ENCODE results near the gene IFFO2.

Gene IFFO2

DNA sequence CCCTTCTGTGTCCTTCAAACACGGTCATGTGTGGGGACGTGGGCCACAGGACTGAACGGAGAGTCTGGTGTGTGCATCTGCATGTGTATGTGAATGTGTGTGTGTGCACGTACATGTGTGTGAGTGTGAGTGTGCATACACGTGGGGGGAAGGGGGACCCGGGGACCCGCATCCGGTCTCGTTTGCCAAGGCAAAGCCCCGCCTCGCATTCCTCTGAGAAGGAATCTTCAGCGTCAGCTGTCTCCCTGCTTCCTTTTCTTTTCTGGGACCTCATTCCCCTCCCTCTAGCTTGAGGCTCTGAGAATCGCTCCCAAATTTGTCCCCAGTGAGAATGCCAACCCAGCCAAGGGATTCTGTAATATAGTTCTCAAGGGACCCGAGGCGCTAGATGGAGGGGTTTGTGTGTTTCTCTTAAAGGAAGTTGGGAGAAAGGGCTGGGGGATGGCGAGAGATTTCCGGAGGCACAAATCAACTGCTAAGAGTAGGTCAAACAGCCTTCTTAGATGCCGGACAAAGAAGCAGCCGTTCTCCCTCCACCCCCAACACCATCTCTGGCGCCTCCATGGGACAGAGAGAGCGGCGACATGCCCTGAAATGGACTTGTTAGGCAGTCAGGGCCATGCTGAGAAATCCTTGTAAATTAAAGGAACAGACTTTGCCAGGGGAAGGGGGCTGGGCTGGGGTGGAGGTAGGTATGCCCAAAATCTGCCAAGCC is 6.6 kb downstream of the IFFO2 start:
- no peak for DNase-seq

DNA sequence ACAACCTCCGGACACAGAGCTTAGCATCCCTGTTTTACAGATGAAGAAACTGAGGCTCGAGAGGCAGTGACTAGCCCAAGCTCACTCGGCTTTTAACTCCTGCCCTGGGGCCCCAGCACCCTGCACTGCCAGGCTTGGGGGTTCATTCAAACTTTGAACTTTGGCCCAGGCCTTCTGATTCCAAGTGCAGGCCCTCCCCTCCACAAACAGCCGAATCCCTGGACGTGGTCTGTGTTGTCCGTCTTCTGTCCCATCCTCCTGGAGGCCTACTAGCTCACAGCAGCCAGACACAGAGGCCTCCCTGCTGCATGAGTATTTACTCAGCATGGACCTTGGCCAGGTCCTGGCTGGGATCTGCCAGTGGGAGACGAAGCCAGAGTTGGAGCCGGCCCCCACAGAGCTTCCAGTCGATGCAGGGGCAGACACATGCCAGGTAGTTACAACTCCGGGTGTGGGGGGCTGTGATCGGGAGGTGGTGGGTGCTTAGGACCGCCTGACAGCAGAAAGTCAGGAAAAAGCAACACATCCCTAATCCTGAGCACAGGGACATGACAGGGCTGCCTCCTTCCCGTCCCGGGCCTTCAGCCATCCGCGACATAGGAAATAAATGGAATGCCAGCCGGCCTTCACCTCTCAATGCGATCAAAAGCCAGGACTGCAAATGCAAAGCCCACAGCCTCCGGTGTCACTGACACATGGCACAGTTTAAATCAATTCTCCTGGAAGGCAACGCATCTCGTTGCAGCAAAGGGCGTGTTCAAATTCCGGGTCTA is 7.4 kb downstream of the IFFO2 start:
- DNase-seq = no peak

DNA sequence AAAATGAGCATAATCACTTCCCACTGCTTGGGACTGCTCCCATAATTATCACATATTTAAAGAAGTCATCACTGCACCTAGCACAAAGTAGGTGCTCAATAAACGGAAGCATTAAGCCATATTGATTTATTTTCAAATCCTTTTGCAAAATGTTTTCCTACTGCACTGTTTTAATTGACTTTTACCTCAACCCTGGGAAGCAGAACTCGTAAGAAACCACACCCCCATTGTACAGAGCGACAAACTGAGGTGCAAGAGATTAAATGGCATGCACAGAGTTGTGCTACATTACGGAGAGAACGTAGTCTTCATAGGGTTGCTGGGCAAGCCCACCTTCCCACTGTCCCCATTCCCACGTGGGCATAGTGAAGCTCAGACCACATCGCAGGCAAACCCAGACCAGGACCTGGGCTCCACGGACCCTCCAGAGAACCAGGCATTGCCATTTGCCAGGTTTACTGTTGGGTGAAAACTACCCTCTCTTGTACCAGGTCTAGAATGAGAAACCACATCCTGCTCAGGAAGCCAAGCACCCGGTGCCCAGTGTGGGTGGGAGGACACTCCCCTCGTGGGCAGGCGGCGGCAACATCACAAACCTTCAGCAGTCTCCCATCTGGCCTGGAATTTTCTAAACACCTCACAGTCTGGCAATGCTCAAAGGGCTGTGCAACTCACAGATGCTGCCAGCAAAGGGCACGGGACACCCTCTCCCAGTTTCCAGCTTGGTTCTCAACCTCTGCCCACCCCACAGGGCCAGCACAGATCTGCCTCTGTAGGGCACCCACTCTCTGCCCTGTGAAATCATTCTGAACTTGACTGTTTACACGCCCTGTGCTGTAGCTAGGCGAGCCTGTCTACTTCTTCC is 8.2 kb downstream of the IFFO2 start:
- no peak for DNase-seq

DNA sequence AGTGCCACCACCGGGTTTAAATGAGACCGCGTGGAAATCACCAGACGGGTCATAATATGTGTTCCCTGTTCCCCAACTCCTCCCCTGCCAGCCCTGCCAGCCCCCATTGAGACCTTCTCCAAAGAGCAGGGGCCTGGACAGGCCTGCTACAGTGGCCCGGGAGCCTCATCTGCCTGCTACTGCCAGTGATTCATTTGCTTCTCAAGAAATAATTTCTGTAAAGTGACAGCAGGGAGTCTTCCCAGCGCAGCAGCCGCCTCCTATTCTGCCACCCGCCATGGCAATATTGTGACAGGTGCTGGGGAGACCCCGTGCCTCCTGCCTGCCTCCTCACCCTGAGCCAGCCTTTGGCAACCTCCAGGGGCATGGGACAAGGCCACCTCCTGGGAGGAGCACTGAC is 8.9 kb downstream of the IFFO2 start:
- no peak for DNase-seq

DNA sequence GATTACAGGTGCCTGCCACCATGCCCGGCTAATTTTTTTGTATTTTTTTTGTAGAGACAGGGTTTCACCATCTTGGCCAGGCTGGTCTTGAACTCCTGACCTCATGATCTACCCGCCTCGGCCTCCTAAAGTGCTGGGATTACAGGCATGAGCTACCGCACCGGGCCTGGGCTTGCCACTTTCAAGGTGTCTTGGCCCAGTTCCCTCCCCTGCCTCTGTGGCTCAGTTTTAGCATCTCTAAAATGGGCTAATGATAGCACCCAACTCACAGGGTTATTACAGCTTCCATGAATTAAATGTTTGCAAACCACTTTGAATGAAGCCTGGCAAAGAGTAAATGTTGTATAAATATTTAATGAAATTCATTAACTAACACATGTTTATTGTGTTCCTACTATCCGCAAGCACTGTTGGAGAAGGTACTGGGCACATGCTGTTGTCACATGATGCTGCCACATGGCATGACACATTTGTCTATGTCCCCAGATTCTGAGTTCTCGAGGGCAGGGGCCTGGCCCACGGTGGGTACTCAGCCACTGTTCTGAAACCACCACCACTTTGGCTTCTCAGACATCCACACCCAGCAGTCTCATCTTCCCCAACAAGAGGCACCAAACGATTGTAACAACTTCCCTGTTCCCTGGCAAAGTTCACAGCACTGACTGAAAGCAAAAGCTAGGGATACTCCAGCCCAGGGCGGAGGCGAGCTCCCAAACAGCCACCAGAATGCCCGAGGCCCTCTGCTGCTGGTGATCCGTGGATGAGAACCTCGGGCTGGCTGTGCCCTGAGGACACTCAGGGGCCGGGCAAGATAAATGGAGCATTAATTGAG is 9.7 kb downstream of the IFFO2 start:
- no peak for DNase-seq

DNA sequence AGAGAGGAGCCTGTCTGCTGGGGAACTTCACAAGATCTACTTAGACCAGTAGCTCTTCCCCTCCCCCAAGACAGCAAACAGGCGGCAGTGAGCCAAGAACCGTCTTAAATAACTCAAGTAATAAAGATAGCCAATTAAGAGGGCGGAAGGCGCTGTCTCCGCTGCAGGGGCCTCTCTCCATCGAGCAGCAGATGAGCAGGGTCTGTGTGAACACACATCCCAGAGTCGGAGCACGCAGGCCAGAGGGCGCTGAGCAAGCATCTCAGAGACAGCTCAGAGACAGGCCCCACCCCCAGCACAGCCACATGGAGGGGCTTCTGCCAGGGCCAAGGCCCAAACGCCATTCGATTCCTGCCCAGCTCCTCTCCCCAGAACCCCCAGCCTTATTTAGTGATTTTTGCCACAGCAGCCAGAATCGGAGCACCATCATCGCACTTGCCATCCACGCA is 11.1 kb downstream of the IFFO2 start:
- no peak for DNase-seq

DNA sequence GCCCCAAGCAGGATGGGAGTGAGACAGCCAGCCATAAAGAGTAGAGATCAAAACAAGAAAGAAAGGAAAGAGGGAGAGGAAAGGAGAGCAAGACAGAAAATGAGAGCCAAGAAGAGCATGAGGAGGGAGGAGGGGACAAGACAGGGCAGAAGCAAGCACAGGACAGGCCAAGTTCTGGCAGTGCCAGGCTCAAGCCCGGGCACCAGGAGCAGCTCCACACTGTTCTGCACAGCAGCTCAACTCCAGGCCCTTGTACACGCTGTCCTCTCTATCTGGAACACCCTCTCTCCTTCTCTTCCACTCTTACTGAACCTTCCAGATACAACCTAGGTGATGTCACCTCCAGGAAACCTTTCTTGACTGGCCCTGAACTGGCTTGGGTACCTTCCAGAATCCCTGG is 11.7 kb downstream of the IFFO2 start:
- no peak for DNase-seq

DNA sequence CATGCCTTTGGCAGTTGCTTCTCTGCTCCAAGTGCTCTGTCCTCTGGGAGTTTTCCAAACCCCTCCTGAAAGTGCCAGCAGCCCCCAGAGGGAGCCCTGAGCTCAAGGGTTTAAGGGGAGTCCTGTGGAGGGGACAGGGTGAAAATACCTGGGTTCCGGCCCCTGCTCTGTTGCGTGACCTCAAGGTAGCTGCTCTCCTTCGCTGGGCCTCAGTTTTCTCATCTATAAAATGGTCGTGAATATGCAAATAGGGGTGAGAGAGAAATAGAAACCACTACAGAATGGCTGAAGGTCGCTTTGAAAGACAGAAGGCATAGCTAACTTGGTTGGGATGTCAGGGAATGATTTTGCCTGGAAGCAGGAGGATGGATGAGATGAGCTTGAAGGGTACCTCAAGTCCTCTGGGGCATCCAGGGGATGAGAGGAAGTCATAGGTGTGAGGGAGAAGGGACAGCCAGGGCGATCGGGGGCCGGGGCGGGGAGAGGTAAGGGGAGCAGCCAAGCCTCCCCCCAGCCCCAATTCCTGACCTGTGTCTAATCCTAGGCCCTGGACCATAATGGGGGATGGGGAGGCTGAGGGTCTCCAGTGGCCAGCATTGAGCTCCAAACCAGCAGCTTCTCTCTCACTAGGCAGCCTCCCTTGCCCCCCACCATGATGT is 12.4 kb downstream of the IFFO2 start:
- DNase-seq = no peak

DNA sequence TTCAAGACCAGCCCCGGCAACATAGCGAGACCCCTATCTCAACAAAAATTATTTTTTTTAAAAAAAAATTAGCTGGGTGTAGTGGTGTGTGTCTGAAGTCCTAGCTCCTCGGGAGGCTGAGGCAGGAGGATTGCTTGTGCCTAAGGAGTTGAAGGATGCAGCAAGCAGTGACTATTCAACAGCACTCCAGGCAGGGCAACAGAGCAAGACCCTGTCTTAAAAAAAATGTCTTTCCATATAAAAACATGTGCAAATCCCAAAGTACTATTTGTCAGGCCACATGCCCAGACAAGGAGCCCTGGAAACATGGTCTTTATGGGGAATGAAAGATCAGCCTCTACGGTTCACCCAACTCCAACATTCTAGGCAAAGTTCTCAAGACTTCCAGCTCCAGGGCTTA is 13.3 kb downstream of the IFFO2 start:
- DNase-seq = no peak

DNA sequence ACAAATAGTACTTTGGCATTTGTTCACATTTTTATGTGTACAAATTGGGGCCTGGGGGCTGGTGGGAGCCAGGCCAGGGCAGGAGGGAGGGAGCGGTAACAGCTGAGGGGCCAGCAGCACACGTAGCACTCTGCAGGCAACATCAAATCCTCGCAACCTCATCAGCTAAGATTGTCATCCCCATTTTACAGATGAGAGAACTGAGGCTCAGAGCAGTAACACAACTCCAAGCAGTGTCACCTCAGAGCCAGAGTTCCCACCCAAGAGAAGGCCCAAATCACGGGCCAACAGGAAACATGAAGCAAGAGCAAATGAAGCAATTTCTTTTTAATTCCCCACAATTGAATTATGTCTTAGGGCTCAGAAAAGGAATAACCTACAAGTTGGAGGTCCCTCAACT is 14.1 kb downstream of the IFFO2 start:
- DNase-seq = no peak

DNA sequence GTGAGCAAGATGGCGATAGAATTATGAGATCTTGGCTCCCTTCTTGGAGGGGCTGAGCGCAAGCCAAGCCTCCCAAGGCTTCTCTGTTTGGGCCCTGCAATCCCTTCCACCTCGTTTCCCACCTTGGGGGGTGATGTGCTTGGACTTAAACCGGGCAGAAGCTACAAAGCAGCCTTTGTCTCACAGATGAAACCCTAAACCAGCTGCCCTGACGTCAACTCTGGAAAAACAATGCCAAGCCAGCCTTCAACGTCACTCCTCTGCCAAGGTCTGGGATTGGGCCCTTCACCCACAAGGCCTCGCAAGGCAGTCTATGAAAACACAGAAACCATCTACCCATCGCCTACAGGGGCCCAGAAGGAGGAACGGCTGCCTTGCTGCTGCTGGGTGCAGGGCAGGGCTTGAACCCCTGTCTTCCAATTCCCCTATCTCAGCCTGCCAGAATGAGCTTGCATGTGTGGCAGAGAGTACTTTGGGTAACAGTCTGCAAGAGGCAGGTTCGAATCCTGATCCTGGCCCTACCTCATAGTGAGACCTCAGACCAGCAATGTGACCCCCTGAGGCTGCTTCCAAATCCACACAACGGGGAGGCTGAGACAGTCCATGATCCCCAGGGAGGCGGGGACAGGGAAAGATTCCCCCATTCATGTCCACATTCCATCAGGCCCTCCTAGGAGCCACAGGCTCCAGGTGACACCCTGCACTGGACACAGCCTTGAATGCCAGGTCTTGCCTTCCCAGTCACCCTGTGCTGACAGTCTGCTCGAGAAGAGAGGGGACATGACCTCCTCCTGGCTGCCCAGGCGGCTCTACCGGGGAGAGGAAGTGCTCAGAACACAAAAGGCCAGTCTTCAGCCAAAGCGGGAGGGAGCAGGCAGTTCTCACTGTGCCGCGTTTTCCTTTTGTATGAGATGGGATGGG is 15.0 kb downstream of the IFFO2 start:
- DNase-seq = no peak

DNA sequence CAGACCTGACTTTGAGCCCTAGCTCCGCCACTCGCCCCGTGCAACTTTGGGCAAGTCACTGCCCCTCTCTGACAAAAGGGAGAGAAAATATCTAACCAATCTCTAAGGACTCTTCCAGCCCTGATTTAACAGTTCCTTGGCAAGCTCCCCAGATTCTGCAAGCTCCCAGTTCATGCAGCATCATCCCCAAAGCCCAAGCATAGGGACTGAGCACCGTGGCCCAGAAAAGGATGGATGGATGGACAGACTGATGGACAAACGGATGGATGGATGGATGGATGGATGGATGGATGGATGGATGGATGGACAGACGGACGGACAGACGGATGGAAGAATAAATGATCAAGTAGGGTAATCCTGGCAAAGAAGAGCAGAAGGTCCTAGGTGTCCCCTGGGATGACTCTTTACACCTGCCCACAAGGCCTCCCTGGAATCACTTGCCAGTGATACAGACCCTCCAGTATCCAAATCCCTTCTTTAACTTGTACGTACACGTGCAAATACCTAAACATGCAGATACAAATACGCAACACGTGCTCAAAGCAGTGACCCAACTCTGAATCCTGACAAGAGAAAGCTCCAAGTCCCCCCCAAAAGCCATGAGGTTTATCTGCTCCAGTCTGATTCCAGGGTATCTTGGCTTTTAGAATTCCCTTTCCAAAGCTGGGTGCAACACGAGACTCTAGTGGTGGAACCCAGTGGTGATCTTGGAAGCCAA is 16.0 kb downstream of the IFFO2 start:
- DNase-seq = no peak

DNA sequence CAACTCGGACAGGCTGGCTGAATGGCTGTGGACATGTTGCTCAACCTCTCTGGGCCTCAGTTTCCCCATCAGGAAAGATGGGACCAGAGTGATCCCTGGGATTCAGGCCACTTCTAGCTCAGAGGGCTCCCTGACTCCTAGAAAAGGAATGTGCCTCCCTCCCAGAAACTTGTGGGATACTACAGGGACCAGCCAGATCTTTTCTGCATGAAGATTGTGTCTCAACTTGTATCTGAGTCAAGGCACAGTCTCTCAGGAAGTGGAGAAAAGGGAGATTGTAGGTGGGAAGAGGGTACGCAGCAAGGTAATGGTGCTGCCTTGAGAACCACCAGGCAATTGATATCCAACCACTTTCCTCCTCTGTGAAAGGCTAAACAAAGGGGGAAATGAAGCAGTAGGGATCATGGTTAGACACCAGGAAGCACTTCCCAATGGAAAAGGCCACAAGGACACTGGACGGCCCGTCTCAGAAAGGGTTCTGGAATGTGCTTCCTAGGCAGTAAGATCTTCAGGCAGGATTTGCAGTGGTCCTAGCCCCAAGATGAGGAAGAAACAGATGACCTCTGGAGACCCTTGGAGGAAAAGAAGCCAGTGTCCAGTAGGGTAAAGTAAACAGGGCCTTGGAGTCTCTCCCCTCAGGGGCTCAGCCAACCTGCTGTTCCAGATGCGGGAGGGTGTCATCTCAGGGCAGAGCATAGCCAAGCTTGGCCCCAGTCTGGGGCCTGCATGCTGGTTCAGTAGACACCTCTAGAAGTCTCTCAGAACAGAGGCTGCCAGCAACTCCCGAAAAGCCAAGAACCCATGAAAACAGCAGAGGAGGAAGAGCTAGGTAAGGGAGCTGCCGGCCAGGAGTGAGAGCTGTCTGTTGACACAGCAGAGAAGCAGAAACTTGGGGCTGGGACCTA is 16.8 kb downstream of the IFFO2 start:
- DNase-seq = no peak

DNA sequence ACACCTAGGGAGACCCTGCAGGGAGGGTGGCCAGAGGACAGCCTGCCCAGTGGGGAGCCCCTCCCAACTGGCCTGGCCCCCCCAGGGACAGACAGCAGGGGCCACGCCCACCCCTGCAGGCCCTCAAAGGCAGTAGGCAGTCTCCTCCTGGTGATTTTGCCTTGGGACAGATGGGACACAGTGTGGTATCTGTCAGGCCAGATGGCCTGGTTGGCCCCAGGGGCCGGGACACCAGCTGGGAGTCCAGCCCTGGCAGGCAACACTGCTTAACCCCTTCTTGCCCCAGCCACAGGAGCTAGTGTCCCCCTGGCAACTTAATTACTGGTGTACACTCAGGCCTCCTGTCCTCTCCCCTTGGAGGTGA is 17.8 kb downstream of the IFFO2 start:
- no peak for DNase-seq

DNA sequence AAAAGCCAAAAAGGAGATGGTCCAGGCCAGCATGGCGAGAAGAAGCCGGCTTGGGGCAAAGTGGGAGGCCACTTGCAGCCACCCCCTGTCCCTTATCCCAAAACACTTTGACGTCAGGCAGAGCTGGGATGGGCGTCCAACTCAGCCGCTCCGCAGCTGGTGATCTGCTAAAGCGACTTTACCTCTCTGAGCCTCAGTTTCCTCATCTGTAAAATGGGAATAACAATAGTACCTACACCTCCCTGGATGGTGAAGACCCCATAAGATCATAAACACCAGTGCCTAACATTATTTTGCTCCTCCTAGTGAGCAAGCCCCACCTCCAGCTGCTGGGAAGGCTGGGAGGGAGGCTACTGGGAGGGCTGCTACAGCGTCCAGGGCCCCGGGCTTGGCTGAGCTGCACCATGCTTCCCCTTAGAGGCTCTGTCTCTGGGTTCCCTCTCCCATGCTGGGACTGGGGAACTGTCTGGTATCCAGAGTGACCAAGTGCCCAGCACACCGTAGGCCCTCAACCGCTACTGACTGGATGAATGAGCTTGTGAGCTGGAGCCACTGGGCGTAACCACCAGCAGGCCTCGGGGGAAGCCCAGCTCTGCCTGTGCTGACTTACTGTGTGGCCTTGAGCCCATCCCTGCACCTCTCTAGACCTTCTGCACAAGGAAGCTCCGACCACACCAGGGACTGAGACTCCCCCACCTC is 18.3 kb downstream of the IFFO2 start:
- no peak for DNase-seq

DNA sequence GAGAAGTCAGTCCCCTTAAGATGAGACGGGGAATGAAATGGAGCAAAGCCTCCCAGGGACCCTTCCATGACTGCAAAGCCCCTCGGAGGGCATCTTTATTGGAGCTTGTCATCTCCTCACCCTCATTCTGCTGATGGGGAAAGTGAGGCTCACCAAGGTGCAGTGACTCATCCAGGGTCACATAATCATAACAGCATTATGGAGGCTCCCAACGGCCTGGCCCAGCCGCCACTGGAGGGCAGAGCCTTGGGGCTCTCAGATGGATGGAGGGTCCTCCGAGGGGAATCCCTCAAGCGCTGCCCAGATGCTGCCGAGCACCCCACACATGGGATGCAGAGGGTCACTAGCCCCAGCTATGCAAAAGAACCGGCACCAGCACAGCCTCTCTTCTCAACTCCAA is 18.9 kb downstream of the IFFO2 start:
- DNase-seq = no peak

DNA sequence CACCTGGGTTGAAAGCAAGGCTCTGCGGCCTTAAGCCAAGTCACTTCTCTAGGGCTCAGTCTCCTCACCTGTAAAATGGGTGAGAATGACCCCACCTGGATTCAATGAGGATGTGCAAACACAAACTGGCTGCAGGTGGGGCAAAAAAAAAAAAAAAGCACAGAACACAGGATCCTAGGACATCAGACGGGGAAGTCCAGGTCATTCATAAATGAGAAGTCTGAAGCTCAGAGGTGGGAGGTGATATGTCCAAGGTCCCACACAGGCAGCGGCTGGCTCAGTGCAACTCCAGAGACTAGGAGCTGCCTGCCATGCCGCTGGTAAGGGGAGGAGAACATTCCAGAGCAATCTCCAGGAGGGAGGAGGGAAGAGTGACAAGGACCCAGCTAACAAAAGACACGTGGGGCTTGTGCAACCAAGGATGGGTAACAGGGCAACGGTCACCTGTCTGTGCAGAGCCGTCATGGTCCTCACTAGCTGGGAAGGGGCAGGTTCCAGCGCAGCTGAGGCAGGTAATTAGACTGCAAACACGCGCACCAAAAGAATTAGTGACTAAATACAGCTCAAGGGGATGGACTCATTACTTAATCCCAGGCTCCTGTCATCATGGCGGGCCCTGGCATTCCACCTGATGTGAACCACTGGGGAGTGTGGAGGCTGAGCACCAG is 19.5 kb downstream of the IFFO2 start:
- no peak for DNase-seq

DNA sequence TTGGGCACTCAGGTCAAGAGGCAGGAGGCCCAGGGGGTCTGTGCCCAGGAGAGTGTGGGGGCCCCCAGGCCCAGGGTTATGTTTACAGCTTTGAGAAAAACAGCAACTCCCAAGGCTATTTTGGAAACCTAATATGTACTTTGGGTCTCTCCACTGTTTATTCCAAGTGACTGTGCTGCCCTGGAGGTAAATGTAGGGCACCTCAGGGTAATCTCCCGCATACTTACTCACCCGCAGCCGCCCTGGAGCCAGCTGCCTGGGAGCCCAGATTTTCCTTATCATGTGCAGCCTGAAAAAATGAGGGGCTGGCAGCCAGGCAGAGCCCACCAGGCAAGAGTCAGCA is 20.0 kb downstream of the IFFO2 start:
- no peak for DNase-seq
